NCI-H128 (cell line): ENCODE results near the gene CAGE1.

Experiments used
- DNase-seq: peaks from one replicate; lab custom pipeline; 2025; ENCODE audit not compliant: unreplicated experiment; lab: John Stamatoyannopoulos, UW

The CAGE1 gene

DNA sequence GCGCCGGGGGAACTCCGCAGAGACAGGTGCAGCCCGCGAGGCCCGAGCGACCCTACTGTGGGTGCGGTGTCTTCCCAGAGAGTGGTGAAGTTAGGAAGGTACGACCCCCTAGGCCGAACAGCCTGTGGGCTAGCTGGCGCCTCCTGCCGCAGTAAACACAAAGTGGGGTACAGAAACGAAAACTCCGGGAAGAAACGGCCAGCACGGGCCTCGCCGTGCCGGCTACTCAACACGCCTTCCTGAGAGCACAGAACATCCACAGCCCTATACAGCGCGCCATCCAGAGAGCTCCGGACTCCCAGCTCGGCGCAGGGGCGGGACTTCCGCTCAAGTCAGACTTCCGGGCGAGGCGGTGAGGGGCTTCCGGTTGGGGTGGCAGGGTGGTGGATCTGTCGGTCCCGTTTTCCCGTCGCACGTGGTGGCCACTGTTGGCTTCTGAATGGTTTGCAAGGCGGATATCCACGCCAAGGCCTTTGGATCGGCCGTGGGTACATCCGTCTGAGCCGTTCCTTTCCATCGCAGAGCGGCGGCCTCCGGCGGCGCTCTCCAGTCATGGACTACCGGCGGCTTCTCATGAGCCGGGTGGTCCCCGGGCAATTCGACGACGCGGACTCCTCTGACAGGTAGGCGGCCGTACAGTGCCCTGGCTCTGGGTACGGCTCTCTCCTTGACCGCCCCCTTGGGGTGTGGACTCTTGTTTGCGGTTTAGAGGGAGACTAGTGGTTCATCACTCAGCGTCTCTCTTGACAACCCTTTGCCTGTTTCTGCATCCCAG is at the start of gene CAGE1, which contains the start of gene RIOK1:
Gene CAGE1 (minus strand): TSS at position 292 of the 775 bp plus-strand sequence. CDS start 2,569 bp downstream, outside the sequence.
Gene RIOK1 (plus strand): TSS at position 358 of the 775 bp plus-strand sequence. CDS start 195 bp downstream, at position 553.
- DNase-seq: peak; percentile 76

DNA sequence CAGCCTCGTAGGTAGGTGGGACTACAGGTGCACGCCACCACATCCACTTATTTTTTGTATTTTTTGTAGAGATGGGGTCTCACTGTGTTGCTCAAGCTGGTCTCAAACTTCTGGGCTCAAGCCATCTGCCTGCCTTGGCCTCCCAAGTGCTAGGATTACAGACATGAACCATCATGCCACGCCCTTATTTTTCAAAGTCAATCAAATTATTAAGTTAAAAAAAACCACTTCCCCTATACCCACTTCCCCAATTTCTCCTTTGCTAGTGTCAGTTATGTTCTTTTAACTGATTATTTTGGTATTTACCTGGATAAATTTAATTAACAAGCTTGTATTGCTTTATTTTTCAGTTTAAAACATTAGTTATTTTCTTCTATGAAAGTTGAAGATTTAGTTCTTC is 49.7 kb upstream of the CAGE1 start:
- no peak for DNase-seq

DNA sequence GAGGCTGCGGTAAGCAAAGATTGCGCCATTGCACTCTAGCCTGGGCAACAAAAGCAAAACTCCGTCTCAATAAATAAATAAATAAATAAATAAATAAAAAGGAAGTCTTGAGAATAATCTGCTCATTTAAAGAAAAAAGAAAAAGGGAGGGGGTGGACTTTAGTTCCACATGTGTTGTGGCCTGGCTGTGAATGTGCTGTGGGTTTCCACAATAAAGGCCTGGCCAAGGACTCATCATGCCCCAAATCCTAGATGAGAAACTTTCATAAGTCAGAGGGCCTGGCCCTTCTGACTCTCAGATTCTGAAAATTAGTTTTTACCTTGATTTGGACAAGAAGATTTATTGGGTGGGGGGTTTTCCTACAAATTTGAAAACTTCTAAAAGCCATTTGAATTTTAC is 48.5 kb upstream of the CAGE1 start:
- no peak for DNase-seq

DNA sequence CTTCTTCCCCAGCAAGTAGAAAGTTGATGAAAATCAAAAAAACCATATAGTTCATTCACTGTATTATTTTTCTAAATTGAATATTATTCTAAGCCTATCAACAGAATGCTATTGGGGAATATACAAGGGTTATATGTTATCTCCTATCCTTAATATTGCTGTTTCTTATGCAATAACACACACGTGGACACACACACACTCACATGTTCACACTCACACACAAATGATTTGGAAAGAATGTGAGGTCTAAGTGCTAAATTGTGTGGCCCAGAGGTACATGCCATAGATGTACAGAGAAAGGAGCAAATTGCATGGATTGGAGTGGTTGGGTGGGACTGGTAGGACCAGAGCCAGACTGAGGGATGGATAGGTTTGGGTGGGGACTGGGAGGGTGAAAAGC is 45.1 kb upstream of the CAGE1 start:
- no peak for DNase-seq

DNA sequence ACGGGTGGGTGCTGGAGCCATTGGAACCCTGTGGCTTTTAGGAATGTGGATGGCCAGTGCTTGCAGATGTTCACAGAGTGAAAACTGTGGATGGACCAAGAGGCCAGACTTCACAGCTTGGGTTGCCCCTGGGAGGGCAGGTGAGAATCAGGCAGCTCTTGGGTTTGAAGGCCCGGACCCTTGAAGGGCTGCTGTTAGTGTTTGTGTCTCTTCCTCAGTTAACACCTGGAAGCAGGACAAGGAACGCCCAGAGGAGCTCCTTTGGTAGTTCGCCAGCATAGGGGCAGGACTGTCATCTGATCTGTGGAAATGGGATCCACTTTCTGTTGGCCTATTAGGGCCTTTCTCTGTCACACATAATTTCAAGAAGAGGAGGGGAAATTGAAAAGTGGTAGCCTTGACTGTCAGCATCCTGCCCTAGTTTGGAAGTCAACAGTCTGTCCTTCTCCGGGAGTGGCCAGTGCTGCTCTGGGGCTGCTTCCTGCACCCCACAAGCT is 43.6 kb upstream of the CAGE1 start:
- DNase-seq: no peak

DNA sequence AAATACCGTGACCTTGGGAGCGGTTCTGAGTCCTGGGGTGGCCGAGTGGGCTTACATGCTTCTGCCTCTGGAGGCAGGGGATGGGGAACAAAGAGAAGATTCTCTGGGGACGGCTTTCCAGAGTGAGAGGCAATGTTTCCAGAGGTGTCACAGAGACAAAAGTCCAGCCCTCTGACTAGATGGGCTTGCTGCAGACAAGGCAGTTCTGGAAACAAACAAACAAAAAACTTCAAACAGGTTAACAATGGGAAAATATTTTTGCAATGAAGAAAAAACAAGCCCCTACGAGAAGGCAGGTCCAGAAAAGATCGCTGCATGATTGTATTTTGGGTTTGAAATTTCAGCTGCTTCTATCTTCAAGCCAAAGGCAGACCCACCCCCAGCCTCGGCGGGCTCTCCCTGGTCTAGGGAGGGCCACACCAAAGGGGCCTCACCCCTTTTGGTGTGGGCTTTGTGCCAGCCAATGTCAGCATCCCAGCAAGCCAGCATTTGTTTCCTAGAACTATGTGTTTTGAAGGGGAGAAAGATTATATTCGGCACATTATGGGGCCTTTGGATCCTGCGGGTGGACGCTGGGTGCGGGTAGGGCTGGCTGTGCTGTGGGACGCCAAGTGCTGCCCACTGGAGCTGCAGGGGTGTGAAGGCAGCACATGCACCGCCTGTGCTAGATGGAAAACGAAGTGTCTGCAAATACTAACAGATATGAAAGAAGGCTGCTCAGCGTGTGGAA is 43.0 kb upstream of the CAGE1 start:
- no peak for DNase-seq

DNA sequence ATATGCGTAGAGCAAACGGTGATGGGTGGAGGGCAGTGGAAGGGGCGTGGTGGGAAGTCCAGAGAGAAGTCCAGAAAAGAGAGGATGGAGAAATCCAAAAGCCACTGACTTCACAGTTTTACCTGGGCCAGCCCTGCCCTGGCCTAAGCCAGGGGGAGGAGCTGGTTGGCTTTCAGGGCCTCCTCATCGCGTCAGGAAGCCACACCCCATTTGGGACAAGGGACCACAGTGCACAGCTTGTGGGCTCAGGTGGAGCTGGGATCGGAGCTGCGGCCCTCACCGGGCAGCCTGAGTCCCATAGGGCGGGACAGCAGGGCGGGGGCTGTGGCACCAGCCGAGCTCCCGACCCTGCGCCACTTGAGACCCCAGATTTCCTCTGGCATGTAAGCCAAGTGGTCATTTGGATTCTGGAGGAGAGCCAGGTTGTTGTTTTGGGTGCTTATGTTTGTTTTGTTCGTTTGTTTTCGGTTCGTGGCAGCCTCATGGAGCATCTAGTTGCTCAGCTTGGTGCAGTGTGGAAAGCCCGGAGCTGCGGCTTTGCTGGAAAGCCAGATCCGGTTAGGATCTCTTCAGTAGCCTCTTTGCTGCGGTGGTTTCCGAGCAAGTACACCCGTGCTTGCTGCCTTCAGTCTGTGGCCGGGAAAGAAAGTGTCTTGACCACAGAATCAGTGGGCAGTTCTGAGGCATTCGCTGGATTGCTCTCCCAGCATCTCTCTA is 42.3 kb upstream of the CAGE1 start:
- DNase-seq: no peak

DNA sequence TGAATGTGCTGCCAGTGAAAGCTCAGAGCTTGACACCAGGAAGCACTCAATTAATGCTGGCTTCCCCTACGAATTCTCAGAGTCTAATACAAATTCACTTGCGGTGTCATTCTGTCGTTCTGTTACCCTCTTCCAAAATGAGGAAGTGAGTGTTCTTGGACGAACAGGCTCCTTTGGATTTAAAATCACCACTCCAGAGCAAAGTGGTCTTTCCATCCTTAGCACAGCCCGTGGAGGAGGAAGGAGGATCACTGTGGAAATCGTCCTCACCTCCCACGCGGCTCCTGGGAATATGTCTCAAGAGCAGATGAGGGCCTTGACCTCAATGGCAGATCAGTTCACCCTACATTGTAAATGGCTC is 41.8 kb upstream of the CAGE1 start:
- no peak for DNase-seq

DNA sequence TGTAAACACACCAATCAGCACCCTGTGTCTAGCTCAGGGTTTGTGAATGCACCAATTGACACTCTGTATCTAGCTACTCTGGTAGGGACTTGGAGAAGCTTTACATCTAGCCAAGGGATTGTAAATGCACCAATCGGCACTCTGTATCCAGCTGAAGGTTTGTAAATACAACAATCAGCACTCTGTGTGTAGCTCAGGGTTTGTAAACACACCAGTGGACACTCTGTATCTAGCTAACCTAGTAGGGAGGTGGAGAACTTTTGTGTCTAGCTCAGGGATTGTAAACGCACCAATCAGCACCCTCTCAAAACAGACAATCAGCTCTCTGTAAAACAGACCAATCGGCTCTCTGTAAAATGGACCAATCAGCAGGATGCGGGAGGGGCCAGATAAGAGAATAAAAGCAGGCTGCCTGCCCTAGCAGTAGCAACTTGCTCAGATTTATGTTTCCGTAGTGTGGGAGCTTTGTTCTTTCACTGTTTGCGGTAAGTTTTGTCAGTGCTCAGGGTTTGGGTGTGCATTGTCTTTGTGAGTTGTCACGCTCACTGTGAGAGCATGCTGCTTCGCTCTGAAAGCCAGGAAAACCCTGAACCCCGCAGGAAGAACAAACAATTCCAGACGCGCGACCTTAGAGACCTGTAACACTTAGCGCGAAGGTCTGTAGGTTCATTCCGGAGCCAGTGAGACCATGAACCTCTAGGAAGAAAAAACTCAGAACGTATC is 37.1 kb upstream of the CAGE1 start:
- no peak for DNase-seq

DNA sequence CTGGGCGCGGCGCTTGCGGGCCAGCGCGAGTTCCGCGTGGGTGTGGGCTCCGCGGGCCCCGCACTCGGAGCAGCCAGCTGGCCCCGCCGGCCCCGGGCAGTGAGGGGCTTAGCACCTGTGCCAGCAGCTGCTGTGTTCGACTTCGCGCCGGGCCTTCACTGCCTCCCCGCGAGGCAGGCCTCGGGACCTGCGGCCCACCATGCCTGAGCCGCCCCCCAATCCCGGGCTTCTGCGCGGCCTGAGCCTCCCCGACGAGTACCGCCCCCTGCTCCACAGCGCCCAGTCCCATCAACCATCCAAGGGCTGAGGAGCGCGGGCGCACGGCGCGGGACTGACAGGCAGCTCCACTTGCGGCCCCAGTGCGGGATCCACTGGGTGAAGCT is 36.3 kb upstream of the CAGE1 start:
- no peak for DNase-seq

DNA sequence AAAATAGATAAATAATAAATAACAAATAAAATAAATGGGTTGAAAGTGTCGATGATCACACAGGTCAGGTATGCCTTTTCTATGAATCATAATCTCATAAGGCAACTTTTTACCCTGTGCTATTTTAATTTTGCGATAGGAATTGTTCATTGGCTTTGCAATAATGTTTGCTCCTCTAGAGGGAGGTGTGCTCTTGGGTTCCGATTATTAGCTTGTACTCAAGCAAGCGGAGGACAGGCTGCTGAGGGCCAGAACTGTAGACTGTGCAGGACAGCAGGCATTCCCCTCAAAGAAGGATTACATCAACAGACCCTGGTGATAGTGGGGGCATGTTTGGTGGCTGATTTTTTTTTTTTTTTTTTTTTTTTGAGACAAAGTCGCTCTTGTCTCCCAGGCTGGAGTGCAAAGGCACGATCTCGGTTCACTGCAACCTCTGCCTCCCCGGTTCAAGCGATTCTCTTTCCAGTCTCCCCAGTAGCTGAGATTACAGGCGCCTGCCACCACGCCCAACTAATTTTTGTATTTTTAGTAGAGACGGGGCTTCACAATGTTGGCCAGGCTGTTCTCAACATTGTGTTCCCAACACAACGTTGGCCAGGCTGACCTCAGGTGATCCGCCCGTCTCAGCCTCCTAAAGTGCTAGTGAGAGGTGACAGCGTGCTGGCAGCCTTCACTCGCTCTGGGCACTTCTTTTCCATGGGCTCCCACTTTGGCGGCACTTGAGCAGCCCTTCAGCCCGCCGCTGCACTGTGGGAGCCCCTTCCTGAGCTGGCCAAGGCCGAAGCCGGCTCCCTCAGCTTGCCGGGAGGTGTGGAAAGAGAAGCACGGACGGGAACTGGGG is 35.6 kb upstream of the CAGE1 start:
- DNase-seq: no peak

DNA sequence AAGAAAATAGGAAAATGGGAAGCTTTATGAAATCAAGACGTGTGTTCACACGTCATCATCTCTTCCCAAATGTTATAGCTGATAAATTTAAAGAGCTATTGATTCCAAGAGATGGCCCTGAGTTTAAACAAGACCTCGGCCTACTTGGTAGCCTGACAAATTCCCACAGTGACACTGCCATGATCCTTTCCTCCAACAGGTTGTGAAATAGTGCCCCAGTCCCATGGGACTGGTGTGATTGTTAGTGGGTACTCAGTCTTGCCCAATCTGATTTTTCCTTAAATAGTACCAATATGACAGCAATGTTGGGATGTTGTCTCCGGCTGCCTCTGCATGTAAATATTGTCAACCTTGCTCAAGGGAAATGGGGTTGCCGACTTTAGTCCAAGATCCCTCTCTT is 34.5 kb upstream of the CAGE1 start:
- DNase-seq: no peak

DNA sequence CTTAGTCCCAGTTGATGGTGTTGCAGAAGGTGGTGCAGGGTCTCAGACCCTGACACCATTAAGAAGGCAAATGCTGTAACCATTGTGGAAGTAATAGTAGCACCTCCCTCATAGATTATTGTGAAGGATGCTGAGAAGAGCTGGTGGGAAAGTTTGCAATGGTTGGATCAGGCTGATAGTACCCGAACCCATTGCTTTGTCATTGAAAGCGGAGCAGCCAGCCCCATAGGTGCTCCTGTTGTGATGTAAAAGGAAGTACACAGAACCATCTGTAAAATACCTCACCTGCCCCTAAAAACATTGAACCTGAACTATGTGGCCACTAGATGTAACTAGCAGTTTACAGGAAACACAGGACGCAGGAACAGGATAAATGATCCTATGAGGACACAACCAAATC is 31.5 kb upstream of the CAGE1 start:
- no peak for DNase-seq

DNA sequence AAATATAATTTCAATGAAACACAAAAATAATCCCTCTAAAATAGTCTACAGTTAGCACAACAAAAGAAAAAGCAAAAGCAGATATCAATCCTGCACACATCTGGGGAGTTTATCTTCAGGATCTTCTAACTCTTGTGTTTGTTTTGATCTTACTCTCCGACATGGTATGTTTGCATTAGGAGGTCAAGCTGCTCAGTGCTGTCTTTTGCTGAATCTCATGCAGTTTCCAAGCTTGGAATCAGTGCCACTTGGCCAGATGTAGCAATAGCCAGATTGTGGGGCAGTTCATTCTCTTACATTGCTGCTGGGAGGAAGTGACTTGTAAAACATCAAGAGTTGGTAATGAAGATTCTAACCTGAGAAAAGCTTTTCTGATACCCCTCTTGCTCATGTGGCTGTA is 29.5 kb upstream of the CAGE1 start:
- DNase-seq: no peak

DNA sequence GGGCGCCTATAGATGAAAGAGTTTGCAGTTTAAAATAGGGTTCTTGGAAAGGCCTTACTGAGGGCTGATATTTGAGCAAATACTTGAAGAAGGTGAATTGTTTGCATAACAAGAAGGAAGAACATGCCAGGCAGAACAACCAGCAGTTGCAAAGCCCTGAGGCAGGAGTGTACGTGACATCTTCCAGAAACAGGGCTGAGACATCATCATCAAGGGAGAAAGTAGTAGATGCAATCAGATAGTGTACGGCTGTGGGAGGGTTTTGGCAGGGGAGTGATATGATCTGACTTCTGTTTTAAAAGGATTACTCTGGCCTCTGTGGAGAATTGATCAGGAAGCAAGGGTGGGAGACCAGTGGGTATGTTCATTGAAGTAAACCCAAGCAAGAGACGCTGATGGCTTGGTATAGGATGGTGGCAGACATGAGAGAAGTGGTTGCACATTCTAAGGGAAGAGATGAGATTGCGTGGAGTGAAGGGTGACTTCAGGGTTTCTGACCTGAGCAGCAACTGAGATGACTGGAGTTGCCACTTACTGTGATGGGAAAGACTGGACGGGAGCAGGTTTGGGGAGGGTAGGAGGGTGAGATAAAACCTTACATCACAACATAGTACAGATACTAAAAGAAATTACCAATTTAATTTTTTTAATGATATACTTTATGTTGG is 28.8 kb upstream of the CAGE1 start:
- no peak for DNase-seq

DNA sequence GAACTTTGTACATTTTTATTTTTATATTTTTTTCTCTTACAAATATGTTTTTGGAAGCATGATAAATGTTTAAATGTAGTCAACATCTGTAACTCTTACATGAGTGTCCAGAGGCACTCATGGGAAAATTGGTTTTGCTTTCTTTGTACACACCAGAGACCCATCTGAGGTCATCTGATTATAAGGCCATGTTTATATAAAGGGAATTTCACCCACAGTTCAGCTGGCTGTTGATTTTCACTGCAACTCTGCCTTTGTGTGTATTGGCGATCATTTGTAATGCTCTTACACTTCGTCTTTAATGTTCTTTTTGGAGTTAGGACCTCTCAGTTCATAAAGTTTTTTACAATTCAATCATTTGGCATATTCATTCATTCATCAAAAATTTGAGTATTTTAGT is 28.1 kb upstream of the CAGE1 start:
- DNase-seq: no peak

DNA sequence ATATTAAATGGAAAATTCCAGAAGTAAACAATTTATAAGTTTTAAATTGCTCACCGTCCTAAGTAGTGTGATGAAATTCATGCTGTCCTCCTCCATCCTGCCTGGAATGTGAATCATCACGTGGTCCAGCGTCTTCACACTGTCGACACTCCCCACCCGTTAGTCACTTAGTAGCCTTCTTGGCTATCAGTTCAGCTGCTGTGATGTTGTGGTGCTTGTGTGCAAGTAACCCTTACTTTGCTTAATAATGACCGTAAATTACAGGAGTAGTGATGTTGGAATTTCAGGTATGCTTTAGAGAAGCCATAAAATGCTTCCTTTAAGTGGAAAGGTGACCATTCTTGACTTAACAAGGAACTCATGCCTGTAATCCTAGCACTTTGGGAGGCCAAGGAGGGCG is 25.3 kb upstream of the CAGE1 start:
- DNase-seq: no peak

DNA sequence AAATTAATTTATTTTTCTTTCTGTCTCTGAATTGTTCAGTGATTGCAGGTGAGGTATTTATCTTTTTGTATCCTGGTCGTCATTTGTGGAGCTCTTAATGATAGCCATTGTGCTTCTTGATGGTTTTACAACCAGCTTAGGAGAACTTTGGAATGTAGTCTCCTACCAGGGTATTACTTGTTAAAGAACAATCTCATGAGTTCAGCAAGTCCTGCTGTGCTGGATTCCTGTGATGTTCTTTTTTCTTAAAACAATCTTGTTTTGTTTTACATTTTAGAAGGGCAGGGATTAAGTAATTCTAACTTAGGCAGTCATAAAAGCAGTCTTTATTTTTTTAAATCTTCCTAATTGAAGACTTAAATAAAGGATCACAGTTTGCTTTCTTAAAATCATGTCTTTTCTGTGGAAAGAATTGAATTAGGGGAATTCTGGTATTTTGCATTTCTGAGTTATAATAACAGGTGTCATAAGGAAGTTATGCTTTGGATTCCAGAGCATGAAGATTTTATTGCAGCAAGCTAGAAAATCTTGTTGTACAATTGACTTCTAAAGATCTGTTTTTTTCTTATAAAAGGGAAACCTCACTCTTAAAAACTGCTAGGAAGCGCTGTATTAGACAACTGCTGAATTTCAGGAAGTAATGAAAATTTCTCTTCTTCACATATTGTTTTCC is 23.7 kb upstream of the CAGE1 start:
- no peak for DNase-seq

DNA sequence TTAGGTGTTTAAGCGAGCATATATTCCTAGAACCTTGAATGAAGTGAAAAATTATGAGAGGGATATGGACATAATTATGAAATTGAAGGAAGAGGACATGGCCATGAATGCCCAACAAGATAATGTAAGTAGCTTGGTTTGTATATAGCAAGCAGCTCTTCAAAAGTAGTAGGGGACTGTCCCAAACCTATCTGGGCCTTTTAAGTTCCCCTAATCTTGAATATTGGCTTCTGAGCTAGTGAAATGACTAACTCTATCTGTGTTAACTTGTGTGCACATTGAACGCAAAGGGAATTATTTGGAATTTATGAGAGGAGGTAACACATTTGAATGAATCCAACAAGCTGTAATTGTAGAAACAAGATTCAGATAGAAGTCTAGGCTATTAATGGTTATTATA is 21.8 kb upstream of the CAGE1 start:
- DNase-seq: no peak
